ENCODE data around the gene C1QB.

Gene C1QB

DNA sequence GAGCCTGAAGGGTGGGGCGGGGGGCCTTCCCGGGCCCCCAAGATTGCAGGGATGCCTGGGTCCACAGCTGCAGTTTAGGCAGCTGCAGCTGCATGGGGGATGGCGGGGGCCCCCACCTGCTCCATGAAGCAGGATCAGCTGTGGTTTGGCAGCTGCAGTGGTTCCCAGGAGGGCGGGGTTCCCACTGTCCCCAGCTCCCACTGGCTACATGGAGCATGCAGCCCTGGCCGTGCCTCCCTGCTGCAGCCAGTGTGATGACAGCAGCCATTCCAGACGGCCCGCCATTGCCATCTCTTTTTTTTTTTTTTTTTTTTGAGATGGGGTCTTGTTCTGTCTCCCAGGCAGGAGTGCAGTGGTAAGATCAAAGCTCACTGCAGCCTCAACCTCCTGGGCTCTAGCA lies 17.6 kb upstream of the C1QB start:
- DNase-seq, result peak; percentile 20 to 30

DNA sequence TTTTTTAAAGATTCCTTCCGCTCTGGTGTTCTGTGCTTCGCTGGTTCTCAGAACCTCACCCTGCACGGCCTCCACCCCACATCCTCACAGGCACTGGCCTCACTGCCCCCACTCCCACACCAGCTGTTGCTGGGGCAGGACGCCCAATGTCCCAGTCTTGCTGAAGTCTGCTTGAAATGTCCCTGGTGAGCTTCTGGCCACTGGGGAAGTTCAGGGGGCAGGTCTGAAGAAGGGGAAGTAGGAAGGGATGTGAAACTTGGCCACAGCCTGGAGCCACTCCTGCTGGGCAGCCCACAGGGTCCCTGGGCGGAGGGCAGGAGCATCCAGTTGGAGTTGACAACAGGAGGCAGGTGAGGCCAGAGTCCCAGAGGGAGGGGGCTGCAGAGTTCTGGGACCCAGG lies 16.7 kb upstream of the C1QB start, which contains the start of gene C1QA:
C1QA (plus strand) TSS at position 276 of the 400 bp plus-strand sequence. CDS start 989 bp downstream, outside the sequence.
- DNase-seq, result no peak

DNA sequence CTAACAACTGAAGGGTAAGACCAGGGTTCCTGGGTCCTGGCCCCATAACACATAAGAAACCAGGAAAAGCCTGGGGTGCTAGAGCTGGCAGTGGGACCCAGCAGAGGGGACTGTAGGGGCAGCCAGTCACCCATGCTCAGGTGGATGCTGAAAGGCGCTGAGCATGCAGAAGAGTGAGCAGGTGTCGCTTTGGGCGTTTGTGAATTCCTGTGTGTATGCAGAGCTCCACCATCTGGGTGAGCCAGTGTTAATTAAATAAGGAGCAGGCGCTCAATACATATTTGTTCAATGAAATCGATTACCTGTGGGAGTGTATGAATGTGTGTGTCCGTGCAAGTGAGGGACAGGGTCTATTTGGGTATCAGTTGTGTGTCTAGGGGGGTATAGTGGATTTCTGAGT lies 16.1 kb upstream of the C1QB start:
- peak; percentile 26 to 70 for DNase-seq

DNA sequence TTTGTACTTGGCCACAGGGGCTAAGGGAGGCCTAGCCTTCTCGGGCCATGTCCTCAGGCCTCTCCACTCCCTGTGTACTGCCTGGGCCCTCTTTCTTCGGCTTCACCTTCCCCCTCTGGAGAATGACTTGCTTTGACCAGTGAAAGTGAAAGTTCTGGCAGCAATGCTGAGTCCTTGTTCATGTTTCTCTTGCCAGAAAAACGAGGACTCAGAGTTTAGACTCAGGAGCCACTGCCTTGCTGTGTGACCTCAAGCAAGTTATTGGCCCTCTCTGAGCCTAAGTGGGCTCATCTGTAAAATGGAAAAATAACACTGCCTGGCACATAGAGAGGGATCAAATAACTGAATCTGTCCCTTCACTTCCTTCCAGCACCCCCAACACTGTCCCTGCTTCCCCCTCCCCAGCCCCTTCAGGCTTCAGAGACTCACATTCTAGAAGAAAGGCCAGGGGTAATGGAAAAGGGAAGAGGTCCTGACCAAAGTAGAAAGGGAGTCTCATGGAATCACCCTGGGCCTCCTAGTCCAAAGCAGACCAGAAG lies 15.1 kb upstream of the C1QB start:
- DNase-seq, result no peak

DNA sequence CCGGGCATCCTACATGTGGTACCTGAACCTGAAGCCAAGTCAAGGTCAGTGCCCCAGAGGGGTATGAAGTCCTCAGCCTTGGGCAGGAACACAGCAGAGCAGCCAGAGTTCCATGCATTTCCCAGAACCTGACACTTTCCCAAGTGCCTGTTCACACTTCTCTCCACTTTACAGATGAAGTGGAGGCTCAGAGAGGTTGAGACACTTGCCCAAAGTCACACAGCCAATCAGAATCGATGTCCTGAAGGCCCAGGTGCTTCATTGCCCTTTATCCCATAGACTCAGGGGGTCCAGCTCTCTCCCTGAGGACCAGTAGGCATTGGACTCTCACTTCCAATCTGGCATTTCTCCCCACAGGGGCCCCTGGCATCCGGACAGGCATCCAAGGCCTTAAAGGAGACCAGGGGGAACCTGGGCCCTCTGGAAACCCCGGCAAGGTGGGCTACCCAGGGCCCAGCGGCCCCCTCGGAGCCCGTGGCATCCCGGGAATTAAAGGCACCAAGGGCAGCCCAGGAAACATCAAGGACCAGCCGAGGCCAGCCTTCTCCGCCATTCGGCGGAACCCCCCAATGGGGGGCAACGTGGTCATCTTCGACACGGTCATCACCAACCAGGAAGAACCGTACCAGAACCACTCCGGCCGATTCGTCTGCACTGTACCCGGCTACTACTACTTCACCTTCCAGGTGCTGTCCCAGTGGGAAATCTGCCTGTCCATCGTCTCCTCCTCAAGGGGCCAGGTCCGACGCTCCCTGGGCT lies 14.4 kb upstream of the C1QB start:
- DNase-seq, result no peak

DNA sequence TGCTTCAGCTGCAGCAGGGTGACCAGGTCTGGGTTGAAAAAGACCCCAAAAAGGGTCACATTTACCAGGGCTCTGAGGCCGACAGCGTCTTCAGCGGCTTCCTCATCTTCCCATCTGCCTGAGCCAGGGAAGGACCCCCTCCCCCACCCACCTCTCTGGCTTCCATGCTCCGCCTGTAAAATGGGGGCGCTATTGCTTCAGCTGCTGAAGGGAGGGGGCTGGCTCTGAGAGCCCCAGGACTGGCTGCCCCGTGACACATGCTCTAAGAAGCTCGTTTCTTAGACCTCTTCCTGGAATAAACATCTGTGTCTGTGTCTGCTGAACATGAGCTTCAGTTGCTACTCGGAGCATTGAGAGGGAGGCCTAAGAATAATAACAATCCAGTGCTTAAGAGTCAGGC lies 13.8 kb upstream of the C1QB start:
- DNase-seq, result no peak

DNA sequence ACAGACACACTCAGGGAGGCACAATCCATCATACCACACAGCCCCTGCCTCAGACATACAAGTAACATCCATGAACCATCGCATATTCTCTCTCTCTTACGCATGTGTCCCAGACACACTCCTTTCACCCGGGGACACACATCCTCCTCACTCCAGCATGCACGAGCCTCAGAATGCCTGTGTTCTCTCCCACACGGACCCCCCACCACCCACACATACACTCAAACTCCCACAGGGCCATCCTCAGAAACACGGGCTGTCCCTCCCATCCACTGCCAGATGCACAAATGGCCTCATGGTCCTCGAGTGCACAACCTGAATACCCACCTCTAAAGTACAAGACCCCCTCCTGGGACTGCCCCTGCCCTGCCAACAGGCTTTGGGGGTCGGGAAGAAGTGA lies 11.8 kb upstream of the C1QB start:
- no peak for DNase-seq

DNA sequence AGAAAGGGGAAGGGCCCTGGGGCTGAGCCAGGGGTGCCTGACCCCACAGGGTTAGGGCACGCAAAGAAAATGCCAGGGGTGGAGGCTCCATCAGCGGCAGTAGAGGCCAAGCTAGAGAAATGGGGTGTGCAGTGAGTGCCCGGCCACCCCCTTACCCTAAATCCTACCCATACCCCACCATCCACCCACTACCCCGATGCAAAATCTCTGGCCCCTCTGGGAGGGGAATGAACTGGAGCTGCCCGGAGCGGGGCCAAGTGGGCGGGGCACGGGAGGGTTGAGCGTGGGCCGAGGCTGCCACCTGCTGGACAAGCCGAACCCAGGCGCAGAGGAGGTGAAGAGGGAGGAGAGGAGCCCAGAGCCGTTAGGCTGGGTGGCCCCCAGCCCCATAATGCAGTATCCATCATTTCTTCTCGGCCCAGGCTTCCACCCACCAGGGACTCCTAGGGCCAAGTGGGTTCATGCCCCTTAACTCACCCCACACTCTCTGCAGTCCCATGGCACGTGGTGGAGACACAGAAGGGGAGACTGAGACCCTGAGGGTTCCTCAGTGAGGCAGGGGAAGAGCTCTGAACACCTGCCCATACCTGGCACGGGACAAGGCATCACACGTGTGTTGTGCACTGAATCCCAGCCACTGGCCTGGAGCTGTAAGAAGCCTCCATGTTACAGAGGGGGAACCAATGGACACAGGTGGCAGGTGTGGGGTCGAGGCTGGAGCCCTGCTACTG lies 11.0 kb upstream of the C1QB start:
- peak; percentile 16 to 58 for DNase-seq

DNA sequence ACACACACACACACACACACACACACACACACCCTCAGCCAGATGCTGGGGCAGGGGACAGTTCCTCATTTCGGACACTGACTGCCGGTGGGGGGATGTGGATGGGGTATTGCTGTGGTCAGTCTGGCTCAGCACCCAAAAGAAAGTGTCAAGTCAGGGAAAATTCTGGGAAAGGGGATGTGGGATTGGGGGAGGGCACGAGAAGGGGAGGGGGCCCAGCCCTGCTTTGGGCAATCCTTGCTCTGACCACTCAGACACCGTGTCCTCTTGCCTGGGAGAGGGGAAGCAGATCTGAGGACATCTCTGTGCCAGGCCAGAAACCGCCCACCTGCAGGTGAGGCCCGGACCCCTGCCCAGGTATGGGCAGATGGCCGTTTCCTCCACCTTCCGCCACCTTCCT lies 9.7 kb upstream of the C1QB start, which contains the start of gene C1QC:
C1QC (plus strand) TSS at position 253 of the 400 bp plus-strand sequence. CDS start 391 bp downstream, outside the sequence.
- no peak for DNase-seq

DNA sequence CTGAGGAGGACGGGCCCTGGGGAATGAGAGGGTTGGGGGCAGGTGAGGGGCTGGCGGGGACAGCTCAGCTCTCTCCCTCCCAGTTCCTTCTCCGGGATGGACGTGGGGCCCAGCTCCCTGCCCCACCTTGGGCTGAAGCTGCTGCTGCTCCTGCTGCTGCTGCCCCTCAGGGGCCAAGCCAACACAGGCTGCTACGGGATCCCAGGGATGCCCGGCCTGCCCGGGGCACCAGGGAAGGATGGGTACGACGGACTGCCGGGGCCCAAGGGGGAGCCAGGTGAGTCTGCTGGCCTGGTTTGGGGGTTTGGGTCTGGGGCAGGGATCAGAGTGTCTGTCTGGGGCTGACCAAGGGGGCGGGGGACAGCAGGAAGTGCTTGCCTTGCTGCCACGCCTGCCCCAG lies 9.1 kb upstream of the C1QB start:
- DNase-seq, result no peak

DNA sequence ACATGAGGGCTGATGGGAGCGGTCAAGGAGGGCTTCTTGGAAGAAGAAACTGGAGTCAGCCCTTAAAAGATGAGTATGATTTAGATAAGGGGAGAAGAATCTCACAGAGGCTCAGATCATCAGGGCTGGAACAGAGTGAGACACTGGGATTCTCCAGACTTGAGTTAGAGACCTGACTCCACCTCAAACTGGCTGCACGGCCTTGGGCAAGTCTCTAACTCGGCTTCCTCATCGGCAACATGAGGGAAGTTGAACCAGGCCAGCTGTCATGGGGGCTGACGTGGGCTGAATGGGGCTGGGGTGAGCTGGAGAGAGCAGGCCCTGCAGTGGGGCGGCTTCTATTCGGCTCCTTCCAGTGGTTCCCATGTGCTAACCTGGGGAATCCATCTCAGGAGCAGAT lies 7.1 kb upstream of the C1QB start:
- no peak for DNase-seq

DNA sequence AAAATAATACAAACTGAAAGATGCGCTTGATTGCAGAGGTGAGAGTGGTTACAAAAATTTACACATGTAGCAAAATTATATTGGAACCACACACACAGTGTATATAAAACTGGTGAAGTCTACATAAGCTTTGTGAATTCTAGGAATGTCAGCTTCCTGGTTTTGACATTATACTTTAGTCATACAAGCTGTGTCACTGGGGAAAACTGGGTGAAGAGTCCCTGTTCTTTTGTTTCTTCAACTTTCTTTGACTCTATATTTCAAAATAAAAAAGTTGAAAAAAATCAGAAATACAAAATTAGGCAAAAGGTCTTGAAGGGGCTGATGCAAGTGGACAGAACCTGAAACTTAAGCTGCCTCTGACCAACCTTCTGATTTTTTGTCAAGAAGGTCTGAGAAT lies 6.7 kb upstream of the C1QB start:
- DNase-seq, result no peak

DNA sequence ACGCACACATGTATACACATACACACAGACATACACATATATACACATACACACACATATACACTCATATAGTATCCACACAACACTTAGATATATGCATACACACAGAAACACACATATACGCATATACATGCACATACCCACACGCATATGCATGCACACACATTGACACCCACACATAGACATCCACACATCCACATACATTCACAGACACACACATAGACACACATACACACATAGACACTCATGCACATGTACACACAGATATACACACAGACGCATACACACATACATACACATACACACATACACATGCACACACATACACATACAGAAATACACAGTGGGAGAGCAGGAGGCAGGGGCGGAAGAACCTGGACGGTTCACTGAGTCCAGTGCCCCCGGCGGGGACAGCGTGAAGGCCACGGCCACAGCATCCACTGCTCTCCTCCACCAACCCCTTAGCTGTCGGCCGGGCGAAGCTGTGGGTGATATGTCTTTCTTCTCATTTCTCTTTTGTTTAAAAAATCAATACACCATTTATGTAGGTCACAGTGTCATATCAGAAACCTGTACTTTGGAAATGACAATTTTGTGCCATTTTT lies 2.8 kb upstream of the C1QB start:
- no peak for DNase-seq

DNA sequence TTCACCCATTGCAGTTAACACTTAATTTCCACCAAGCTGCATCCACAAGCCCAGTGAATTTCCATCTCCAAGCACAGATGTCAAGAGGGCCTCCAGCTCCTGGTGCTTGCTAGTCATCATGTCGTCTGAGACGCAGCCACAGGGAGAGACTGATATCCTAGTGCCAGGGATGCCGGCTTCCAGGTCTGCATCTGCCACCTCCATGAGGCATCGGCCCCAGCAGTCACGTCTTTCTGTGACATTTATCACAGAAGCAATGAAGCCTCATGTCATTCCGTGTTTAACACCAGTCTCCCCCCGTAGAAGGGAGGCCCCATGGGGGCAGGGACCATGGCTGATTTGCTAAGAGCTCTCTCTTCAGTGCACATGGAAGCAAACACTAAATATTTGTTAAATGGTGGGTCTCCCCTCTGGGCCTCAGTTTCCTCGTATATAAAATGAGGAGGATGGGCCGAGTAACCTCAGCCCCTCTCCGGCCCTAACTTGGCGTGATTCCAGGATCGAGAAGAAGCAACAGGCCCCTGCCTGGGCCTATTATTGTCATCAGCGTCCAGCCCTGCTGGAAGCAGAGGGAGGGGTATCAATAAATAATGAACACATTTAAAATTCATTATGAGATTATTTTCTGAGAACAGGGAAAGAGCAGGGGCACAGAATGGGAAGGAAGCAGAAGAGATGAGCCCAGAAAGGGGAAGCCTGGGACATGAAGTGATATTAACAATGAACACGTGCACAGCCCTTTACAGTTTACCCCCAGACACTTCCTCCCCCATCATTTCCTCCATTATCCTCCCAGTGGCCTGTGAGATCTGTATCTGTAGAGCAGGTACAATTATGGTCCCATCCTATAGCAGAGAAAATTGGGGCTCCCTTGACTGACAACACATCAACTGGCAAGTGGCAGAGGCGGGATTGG lies 837 bp upstream of the C1QB start:
- no peak for DNase-seq

DNA sequence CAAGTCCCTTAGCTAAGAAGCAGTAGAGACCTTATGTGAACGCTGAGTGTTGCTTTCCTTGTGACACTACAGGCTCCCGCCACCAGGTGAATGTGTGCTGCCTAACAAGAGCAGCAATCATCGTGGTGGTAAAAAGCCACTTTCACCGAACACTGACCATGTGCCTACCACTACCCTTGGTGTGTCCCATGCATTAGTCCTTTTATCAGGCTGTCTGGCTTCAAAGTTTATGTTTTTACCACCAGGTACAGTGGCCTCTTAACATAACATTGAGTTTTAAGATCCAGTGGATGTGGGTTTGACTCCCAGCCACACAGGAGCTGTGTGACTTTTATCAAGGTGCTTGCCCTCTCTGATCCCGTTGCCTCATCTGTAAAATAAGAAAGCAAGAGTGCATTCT lies 1.7 kb downstream of the C1QB start:
- DNase-seq, result peak in 1 of 2 experiments; percentile 15

DNA sequence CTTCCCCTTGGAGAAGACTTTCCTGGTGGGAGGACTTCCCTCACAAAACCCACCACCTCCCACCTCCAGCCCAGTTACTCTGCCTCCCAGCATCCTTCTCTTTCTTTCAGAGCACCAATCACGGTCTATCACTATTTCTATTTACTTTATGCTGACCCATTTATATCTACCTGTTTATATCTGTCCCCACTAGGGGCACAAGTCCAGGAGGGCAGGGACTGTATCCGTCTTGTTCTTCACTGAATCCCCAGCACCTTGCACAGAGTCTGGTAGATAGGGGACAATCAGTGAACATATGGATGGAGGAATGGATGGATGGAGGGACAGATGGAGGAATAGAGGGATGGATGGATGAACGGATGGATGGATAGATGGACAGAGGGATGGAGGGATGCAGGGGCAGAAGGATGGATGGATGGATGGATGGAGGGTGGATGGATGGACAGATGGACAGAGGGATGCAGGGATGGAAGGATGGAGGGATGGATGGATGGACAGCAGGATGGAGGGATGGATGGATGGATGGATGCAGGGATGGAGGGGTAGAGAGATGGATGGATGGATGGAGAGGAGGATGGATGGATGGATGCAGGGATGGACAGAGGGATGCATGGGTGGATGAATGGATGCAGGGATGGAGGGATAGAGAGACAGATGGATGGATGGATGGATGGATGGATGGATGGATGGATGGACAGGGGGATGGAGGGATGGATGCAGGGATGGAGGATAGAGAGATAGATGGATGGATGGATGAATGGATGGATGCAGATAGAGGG lies 5.5 kb downstream of the C1QB start:
- DNase-seq, result no peak

DNA sequence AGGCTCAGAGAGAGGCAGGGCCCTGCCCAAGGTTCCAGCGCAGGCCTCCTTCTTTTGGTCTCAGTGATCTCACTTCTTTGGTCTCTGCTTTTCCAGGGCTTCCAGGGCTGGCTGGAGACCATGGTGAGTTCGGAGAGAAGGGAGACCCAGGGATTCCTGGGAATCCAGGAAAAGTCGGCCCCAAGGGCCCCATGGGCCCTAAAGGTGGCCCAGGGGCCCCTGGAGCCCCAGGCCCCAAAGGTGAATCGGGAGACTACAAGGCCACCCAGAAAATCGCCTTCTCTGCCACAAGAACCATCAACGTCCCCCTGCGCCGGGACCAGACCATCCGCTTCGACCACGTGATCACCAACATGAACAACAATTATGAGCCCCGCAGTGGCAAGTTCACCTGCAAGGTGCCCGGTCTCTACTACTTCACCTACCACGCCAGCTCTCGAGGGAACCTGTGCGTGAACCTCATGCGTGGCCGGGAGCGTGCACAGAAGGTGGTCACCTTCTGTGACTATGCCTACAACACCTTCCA lies 7.7 kb downstream of the C1QB start:
- DNase-seq, result no peak

DNA sequence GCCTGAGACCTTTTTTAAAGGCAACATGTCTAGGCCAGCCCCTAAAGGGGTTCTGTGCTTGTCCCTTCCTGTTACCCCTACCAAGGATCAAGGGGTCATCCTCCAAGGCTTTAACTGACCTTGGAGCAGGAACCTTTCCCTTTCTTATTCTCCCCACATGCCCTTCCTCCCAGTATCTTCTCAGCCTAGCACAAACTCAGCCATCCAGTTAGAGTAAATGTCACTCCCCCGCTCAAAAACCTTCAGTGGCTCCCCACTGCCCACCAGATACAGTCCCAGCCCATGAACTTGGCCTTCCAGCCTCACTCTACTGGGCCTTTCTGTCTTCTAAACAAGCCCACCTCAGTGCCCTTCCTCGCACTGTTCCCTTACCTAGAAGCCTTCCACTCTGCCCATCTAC lies 8.8 kb downstream of the C1QB start:
- DNase-seq, result no peak

DNA sequence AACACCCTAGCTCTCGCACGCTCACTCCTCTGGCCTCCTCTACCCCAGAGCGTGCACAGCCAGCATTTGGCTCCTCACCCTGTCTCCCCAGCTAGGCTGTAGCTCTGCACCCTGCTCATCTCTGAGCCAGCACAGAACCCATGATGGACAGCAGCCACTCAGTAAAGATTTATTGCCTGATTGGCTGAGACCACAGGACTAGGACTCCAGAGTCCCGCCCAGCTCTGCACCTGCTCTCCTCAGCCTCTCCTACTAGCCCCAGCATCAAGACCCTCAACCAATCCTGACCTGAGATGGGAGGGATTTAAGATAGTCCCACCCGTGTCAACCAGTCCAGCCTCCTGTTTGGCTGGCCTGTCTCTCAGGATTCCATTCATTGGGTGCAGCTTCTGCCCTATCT lies 9.3 kb downstream of the C1QB start:
- peak; percentile 53 to 78 for DNase-seq

DNA sequence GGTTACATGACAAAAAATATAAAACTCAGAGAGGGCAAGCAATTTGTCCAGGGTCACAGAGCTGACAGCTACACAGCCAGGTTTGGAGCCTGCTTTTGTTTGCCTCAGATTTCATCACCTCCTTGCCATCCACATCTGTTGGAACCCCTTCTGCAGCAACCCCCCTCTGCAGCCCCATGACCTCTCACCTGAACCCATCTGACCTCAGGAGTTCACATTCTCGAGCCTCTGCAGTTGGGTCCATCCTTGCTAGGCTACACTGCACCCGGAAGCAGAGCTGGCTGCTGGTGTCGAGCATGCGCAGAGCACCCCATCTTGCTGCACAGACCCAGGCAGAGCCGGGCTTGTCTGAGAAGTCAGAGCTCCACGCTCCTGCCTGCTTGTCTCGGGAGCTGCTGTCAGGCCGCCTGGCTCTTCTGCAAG lies 10.0 kb downstream of the C1QB start:
- DNase-seq, result no peak

DNA sequence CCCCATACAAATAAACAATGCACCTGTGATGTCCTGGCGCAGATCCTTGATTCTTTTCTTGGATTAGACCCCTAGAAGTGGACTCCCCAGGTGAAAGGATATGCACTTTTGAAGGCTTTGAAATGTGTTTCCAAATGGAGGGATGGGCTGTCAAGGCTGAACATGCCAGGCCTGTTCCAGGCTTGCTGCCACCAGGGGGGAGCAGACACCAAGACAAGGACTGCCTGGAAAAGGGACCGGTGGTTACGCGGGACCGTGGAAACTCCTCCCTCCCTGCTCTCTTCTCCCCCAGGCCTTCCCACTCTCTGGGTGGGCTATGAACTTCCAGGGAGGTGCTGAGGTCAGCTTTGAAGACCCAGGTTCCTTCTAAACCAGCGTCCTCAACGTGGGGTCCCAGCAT lies 12.7 kb downstream of the C1QB start:
- peak; percentile 20 to 51 for DNase-seq

Data from SHP77 (cell line).